PFSK-1 (cell line): ENCODE data around the gene BIRC7.

Experiments
- FOXP2 ChIP-seq: optimal IDR thresholded peaks from 2 replicates; pipeline ENCODE3; 2011; ENCODE audit warnings: borderline replicate concordance, control low read depth, inconsistent platforms; ENCODE audit not compliant: insufficient read depth; ENCODE audit errors: extremely low read length, extremely low read depth
- POLR2AphosphoS5 ChIP-seq: IDR thresholded peaks from 2 replicates; pipeline ENCODE4 v1.6.1; 2012; ENCODE audit warnings: low read depth, mild to moderate bottlenecking, control low read depth, low read length, moderate library complexity
- SIN3A ChIP-seq: IDR thresholded peaks from 2 replicates; pipeline ENCODE4 v1.6.1; 2012; ENCODE audit warnings: mild to moderate bottlenecking, low read length, moderate library complexity, borderline replicate concordance; ENCODE audit not compliant: insufficient read depth
- TAF1 ChIP-seq: IDR thresholded peaks from 2 replicates; pipeline ENCODE4 v1.6.1; 2012; ENCODE audit warnings: low read length, control low read depth, borderline replicate concordance; ENCODE audit not compliant: insufficient read depth
- TF ChIP-seq, protein P1 (sequence below), 2 experiments: IDR thresholded peaks; 2 replicates each; pipeline versions ENCODE4 v1.6.1 to v1.8.0; 2011 to 2012; ENCODE audit warnings: low read depth in 2 of 2, low read length in 2 of 2, control low read depth in 1 of 2, inconsistent platforms in 1 of 2, mild to moderate bottlenecking in 1 of 2, moderate library complexity in 1 of 2; ENCODE audit not compliant: insufficient read depth in 1 of 2

BIRC7 gene

DNA sequence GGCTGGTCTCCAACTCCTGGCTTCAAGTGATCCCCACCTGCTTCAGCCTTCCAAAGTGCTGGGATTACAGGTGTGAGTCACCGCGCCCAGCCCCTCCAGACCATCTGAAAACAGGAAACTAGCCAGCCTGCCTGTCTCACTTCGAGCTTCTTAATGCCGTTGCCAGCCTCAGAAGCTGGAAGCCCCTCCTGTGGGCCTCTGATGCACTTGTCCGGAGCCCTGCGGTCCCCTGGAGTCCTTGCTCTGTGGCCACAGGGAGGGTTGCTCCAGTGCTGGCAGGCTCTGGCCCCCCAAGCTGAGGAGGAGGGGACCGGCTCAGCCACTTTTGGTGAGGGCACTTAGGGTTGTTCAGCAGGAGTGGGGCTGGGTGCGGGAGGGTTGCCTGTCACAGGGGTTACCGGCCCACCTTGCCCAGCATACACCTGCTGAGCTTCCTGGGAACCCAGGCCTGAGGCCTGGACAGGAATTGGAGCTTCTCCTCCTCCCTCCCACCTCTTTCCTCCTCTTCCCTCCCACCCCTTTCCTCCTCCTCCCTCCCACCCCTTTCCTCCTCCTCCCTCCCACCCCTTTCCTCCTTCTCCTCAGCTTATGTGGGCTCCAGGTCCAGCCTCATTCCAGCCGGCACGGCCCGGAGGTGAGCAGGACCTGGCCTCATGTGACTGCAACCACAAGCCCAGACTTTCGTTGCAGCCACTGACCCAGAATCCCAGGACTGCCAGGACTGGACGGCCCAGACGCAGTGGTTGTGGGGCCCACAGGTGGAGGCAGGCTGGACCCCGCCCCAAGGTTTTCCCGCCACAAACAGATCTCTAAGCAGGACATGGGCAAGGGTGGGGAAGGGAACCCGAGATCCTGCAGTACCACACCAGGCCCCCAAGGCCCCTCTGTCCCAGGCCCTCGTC is 9.4 kb upstream of the BIRC7 start:
- TF ChIP-seq SIN3A, result no peak
- no peak for TF ChIP-seq FOXP2
- no peak for TF ChIP-seq POLR2AphosphoS5

DNA sequence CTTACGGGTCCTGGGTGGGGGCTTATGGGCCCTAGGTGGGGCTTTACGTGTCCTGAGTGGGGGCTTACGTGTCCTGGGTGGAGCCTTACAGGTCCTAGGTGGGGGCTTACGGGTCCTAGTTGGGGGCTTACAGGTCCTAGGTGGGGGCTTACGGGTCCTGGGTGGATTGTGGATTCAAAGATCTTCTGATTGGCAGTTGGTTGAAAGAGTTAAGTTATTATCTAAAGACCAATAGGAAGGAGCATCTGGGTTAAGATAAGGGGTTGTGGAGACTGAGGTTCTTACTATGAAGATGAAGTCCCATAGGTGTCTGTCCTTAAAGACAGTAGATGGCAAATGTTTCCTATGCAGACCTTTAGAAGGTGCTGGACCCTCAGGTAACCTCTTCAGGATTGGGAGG is 8.4 kb upstream of the BIRC7 start:
- TF ChIP-seq, protein P1, sequence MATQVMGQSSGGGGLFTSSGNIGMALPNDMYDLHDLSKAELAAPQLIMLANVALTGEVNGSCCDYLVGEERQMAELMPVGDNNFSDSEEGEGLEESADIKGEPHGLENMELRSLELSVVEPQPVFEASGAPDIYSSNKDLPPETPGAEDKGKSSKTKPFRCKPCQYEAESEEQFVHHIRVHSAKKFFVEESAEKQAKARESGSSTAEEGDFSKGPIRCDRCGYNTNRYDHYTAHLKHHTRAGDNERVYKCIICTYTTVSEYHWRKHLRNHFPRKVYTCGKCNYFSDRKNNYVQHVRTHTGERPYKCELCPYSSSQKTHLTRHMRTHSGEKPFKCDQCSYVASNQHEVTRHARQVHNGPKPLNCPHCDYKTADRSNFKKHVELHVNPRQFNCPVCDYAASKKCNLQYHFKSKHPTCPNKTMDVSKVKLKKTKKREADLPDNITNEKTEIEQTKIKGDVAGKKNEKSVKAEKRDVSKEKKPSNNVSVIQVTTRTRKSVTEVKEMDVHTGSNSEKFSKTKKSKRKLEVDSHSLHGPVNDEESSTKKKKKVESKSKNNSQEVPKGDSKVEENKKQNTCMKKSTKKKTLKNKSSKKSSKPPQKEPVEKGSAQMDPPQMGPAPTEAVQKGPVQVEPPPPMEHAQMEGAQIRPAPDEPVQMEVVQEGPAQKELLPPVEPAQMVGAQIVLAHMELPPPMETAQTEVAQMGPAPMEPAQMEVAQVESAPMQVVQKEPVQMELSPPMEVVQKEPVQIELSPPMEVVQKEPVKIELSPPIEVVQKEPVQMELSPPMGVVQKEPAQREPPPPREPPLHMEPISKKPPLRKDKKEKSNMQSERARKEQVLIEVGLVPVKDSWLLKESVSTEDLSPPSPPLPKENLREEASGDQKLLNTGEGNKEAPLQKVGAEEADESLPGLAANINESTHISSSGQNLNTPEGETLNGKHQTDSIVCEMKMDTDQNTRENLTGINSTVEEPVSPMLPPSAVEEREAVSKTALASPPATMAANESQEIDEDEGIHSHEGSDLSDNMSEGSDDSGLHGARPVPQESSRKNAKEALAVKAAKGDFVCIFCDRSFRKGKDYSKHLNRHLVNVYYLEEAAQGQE (IDR thresholded peaks at IDR 0.05; ENCODE audit: insufficient read depth in 1 of 2, low read depth in 2 of 2, low read length in 2 of 2), result no peak

DNA sequence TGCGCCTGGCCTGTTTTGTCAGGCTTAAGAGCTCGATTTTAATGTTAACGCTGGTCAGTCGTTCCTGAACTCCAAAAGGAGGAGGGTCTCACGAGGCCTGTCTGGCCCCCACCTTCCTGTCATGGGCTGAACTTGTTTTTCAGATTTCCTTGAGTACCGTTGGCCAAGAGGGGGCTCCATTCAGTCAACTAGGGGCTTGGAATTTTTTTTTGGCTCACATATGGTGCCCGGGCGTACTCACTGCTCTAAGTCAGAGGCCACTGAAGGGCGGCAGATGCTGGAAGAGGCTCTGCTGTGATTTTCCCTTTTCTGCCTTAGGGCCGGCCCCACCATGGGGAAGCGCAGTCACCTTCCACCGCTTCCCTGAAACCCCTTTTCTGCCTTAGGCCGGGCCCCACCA is 6.9 kb upstream of the BIRC7 start:
- TF ChIP-seq POLR2AphosphoS5, result no peak
- TF ChIP-seq TAF1, result no peak
- TF ChIP-seq, protein P1 (IDR thresholded peaks at IDR 0.05; ENCODE audit: insufficient read depth in 1 of 2, low read depth in 2 of 2, low read length in 2 of 2), result no peak
- no peak for TF ChIP-seq SIN3A
- no peak for TF ChIP-seq FOXP2

DNA sequence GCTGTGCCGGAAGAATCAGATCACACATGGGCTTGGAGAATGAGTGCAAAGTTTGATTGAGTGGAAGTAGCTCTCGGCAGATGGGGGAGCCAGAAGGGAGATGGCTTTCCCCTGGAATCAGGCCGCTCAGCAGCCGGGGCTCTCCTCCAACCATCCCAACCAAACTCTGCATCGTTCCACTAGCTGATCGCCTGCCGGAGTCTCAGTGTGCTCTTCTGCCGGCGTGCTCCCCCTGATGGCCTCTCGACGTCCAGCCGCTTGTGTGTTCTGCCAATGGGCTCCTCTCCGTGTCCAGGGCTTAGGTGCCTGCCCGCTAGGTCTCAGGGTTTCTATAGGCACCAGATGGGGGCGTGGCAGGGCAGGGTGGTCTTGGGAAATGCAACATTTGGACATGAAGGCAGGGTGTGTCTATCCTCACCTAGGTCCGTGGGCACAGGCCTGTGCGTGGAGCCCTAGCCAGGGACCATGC is 4.9 kb upstream of the BIRC7 start:
- TF ChIP-seq SIN3A, result no peak
- no peak for TF ChIP-seq FOXP2
- TF ChIP-seq TAF1, result no peak
- TF ChIP-seq, protein P1 (IDR thresholded peaks at IDR 0.05; ENCODE audit: insufficient read depth in 1 of 2, low read depth in 2 of 2, low read length in 2 of 2), result no peak
- TF ChIP-seq POLR2AphosphoS5, result no peak

DNA sequence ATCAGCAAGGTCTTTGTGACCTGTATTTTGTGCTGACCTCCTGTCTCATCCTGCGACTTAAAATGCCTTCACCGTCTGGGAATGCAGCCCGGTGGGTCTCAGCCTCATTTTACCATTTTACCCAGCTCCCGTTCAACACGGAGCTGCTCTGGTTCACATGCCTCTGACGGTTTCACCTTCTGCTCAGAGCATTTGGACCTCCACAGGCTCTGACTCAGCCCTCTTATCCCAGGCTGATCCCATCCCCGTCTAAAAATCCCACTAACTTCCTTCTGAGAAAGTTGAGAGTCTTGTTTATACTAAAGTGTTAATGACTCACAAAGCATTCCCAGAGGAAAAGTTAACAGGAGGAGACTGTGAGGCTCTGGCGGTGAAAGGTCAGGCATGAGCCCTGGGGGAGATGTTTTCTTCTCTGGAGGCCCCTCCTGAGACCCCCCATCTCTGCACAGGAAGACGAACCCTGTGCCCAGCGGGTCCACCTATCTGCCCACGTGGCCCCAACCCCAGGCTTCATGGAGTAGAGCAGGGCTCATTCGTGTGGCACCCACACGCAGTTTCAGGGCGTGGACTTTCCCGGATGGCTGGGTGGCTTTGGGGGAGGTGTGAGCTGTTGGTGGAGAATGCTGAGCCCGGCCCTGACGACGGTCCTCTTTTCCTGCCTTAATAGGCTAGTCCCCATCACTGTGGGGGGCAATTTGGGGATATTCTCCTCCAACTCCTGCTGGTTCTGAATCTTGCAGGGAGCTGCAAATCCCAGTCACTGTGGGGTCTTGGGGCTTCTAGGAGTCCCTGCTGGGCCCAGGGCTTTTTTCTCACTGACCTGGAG is 3.3 kb upstream of the BIRC7 start:
- no peak for TF ChIP-seq POLR2AphosphoS5
- TF ChIP-seq, protein P1 (IDR thresholded peaks at IDR 0.05; ENCODE audit: insufficient read depth in 1 of 2, low read depth in 2 of 2, low read length in 2 of 2), result no peak
- no peak for TF ChIP-seq TAF1
- no peak for TF ChIP-seq FOXP2
- TF ChIP-seq SIN3A, result no peak
